Parathyroid adenoma (tissue), 2 donors: ENCODE measurements around the gene DGLUCY.
"Not testable (repeated sequence)": the region's sequence is repeated elsewhere in the genome, so short reads cannot be mapped to it uniquely, and the experiment has no call there.

Experiments used
- H2AFZ ChIP-seq: fragments of 300-600 bp; sonication (generic); one replicate; pipeline ENCODE4 v1.7.0; 2017; ENCODE audit warnings: antibody characterized with exemption, mild to moderate bottlenecking
- H3K27ac ChIP-seq: fragments of 300-600 bp; sonication (generic); one replicate; pipeline ENCODE4 v1.7.0; 2017
- H3K27me3 ChIP-seq: fragments of 300-600 bp; sonication (generic); one replicate; pipeline ENCODE4 v1.7.0; 2017; ENCODE audit warnings: low read length; ENCODE audit not compliant: control insufficient read depth, insufficient read depth
- H3K36me3 ChIP-seq: fragments of 300-600 bp; sonication (generic); one replicate; pipeline ENCODE4 v1.7.0; 2017; ENCODE audit warnings: low read length; ENCODE audit not compliant: control insufficient read depth, insufficient read depth
- H3K4me1 ChIP-seq: fragments of 300-600 bp; sonication (generic); one replicate; pipeline ENCODE4 v1.7.0; 2017; ENCODE audit warnings: control low read depth
- H3K4me2 ChIP-seq: fragments of 300-600 bp; sonication (generic); one replicate; pipeline ENCODE4 v1.7.0; 2017; ENCODE audit warnings: low read length
- H3K4me3 ChIP-seq: fragments of 300-600 bp; sonication (generic); one replicate; pipeline ENCODE4 v1.7.0; 2017; ENCODE audit warnings: low read depth, low read length
- H3K79me2 ChIP-seq: fragments of 300-600 bp; sonication (generic); one replicate; pipeline ENCODE4 v1.7.0; 2017; ENCODE audit warnings: control low read depth
- H3K9ac ChIP-seq: fragments of 300-600 bp; sonication (generic); one replicate; pipeline ENCODE4 v1.7.0; 2017; ENCODE audit warnings: mild to moderate bottlenecking
- H3K9me3 ChIP-seq: fragments of 300-600 bp; sonication (generic); one replicate; pipeline ENCODE4 v1.7.0; 2017; ENCODE audit warnings: low read length; ENCODE audit not compliant: control insufficient read depth
- CTCF ChIP-seq: fragments of 300-600 bp; sonication (generic); IDR thresholded peaks from one replicate; pipeline ENCODE4 v1.7.0; 2017; ENCODE audit warnings: antibody characterized with exemption, mild to moderate bottlenecking
- donor health status: primary hyperparathyroidism.

Gene DGLUCY

GRCh38 chr14:91197631-91198030 lies 83.8 kb downstream of the DGLUCY start:
- no peaks in the 10 kb centered on the region for H3K4me1 ChIP-seq
- no peak overlapping the region for H3K4me2 ChIP-seq
- H3K9me3 ChIP-seq: no peaks in the 10 kb centered on the region
- no peak overlapping the region for H2AFZ ChIP-seq
- H3K9ac ChIP-seq: no peak overlapping the region
- H3K79me2 ChIP-seq: no peaks in the 10 kb centered on the region
- H3K4me3 ChIP-seq: no peak overlapping the region
- no peaks in the 10 kb centered on the region for H3K36me3 ChIP-seq
- no peak for TF ChIP-seq CTCF
- H3K27ac ChIP-seq: no peak overlapping the region
- H3K27me3 ChIP-seq: no peaks in the 10 kb centered on the region

- H3K27me3 ChIP-seq, H3K4me2 ChIP-seq, H3K9me3 ChIP-seq, H3K9ac ChIP-seq, H2AFZ ChIP-seq, H3K4me1 ChIP-seq, H3K79me2 ChIP-seq, H3K27ac ChIP-seq, H3K36me3 ChIP-seq, H3K4me3 ChIP-seq: not testable (repeated sequence)
Measured at GRCh38 chr14:91200802-91201201, 86.9 kb downstream of the DGLUCY start.

GRCh38 chr14:91202234-91202974 lies 88.5 kb downstream of the DGLUCY start:
- H3K27me3 ChIP-seq: no peaks in the 10 kb centered on the region
- no peak overlapping the region for H3K4me3 ChIP-seq
- TF ChIP-seq CTCF: no peak
- no peaks in the 10 kb centered on the region for H3K4me1 ChIP-seq
- no peaks in the 10 kb centered on the region for H3K79me2 ChIP-seq
- H3K4me2 ChIP-seq: no peak overlapping the region
- H3K9ac ChIP-seq: no peak overlapping the region
- no peak overlapping the region for H2AFZ ChIP-seq
- H3K9me3 ChIP-seq: no peaks in the 10 kb centered on the region
- H3K27ac ChIP-seq: peak overlapping the region; percentile 56
- H3K36me3 ChIP-seq: no peaks in the 10 kb centered on the region

GRCh38 chr14:91204657-91205056 lies 90.8 kb downstream of the DGLUCY start:
- Histone ChIP-seq H3K27me3 (no peaks in the 10 kb centered on the region), H3K79me2 (no peaks in the 10 kb centered on the region), H3K27ac (no peak overlapping the region), H3K4me2 (no peak overlapping the region), H3K4me1 (no peaks in the 10 kb centered on the region), H3K36me3 (no peaks in the 10 kb centered on the region), H3K9ac (no peak overlapping the region), H3K9me3 (no peaks in the 10 kb centered on the region), H2AFZ (no peak overlapping the region), H3K4me3 (no peak overlapping the region)
- no peak for TF ChIP-seq CTCF

- no peaks in the 10 kb centered on the region for H3K4me1 ChIP-seq
- H3K9ac ChIP-seq: no peak overlapping the region
- no peak overlapping the region for H3K27ac ChIP-seq
- no peaks in the 10 kb centered on the region for H3K36me3 ChIP-seq
- H3K27me3 ChIP-seq: no peaks in the 10 kb centered on the region
- no peak overlapping the region for H3K4me2 ChIP-seq
- H2AFZ ChIP-seq: no peak overlapping the region
- H3K4me3 ChIP-seq: no peak overlapping the region
- no peaks in the 10 kb centered on the region for H3K9me3 ChIP-seq
- H3K79me2 ChIP-seq: no peaks in the 10 kb centered on the region
- TF ChIP-seq CTCF: no peak
Measured at GRCh38 chr14:91205459-91205858, 91.6 kb downstream of the DGLUCY start.
